Caco-2 (cell line): ENCODE data around the gene GRIPAP1. TPM values are rescaled to one million over a fixed set of nuclear protein-coding genes. Genes with fewer than 3 reads are reported as not detected.

Experiments
- BruUV-seq: library from RNA; stranded (reverse); fragments of 400-500 nt; replicated peaks from 2 replicates; lab custom pipeline; 2021; lab: Mats Ljungman, UMichigan
- CTCF ChIA-PET: fragments of 300-600 bp; sonication (Branson Sonifier 250); formaldehyde crosslinking; loops from one replicate; lab custom pipeline; 2022; ENCODE audit warnings: antibody characterized with exemption; lab: Charles Lee
- POLR2A ChIA-PET: fragments of 300-600 bp; sonication (Branson Sonifier 250); formaldehyde crosslinking; loops from one replicate; lab custom pipeline; 2022; ENCODE audit warnings: antibody characterized with exemption; lab: Charles Lee
- DNase-seq, 2 experiments: peaks; one replicate each; pipeline versions ENCODE4 v3.0.0 to v3.0.0-alpha.2; 2020 to 2022
- H3K27me3 ChIP-seq: replicated peaks from 2 replicates; pipeline ENCODE4 v1.6.0; 2011; ENCODE audit warnings: low read length; ENCODE audit not compliant: control insufficient read depth, insufficient read depth
- H3K36me3 ChIP-seq: 2 replicates; pipeline ENCODE4 v1.5.1; 2011; ENCODE audit warnings: low read length; ENCODE audit not compliant: control insufficient read depth, insufficient read depth
- H3K4me1 ChIP-seq: fragments of 250-450 bp; sonication (Bioruptor Pico); 2 replicates; pipeline ENCODE4 v1.5.1; 2020; ENCODE audit warnings: mild to moderate bottlenecking
- H3K4me3 ChIP-seq: 2 replicates; pipeline ENCODE4 v1.5.1; 2011; ENCODE audit warnings: low read depth, mild to moderate bottlenecking, control low read depth, low read length
- H3K9me3 ChIP-seq: fragments of 250-450 bp; sonication (Bioruptor Pico); 2 replicates; pipeline ENCODE4 v1.5.1; 2020; ENCODE audit warnings: mild to moderate bottlenecking, moderate library complexity
- H3K27ac Mint-ChIP-seq: one replicate; pipeline ENCODE4 v1.8.0; 2022; ENCODE audit warnings: mixed read lengths; ENCODE audit not compliant: unreplicated experiment
- H3K27me3 Mint-ChIP-seq: one replicate; pipeline ENCODE4 v1.8.0; 2022; ENCODE audit warnings: mixed read lengths; ENCODE audit not compliant: insufficient read depth, unreplicated experiment
- H3K36me3 Mint-ChIP-seq: one replicate; pipeline ENCODE4 v1.8.0; 2022; ENCODE audit warnings: mild to moderate bottlenecking, mixed read lengths; ENCODE audit not compliant: insufficient read depth, unreplicated experiment
- H3K4me1 Mint-ChIP-seq: one replicate; pipeline ENCODE4 v1.8.0; 2022; ENCODE audit warnings: low read depth, mixed read lengths; ENCODE audit not compliant: unreplicated experiment
- H3K4me3 Mint-ChIP-seq: one replicate; pipeline ENCODE4 v1.8.0; 2022; ENCODE audit warnings: mild to moderate bottlenecking, moderate library complexity, mixed read lengths; ENCODE audit not compliant: unreplicated experiment
- H3K9me3 Mint-ChIP-seq: one replicate; pipeline ENCODE4 v1.8.0; 2022; ENCODE audit warnings: mixed read lengths; ENCODE audit not compliant: unreplicated experiment
- intact Hi-C: fragments of 100-400 bp; cut with micrococcal nuclease; formaldehyde crosslinking; loops from one replicate; pipeline ENCODE4 v1.10.0; 2022; ENCODE audit not compliant: unreplicated experiment
- total RNA-seq: library from RNA; stranded (reverse); gene quantifications from 2 replicates; pipeline ENCODE4 v1.2.3, GENCODE V29; 2022
- TF ChIP-seq, protein P1 (sequence below), 2 experiments: fragments of 200-600 bp in 1 of 2; IDR thresholded peaks; 1 replicate in 1 of 2; 2 replicates in 1 of 2; pipeline versions ENCODE4 v1.5.1 to v1.8.0; 2011 to 2022; ENCODE audit warnings: antibody characterized with exemption in 1 of 2, control low read depth in 1 of 2, inconsistent platforms in 1 of 2, low read depth in 1 of 2, low read length in 1 of 2, mild to moderate bottlenecking in 1 of 2, moderate library complexity in 1 of 2; ENCODE audit not compliant: insufficient read depth in 1 of 2, severe bottlenecking in 1 of 2, unreplicated experiment in 1 of 2

Gene GRIPAP1
- total RNA-seq, 1 experiment from 2014 or later: 43.6 TPM

- H3K9me3 Mint-ChIP-seq: no peaks in the 10 kb centered on the region
- Histone ChIP-seq H3K4me3 (no peak overlapping the region), H3K36me3 (no peaks in the 10 kb centered on the region; the same call in 1 of the 2 replicates), H3K4me1 (no peaks in the 10 kb centered on the region), H3K27me3 (no peaks in the 10 kb centered on the region), H3K9me3 (no peaks in the 10 kb centered on the region)
- TF ChIP-seq, protein P1, sequence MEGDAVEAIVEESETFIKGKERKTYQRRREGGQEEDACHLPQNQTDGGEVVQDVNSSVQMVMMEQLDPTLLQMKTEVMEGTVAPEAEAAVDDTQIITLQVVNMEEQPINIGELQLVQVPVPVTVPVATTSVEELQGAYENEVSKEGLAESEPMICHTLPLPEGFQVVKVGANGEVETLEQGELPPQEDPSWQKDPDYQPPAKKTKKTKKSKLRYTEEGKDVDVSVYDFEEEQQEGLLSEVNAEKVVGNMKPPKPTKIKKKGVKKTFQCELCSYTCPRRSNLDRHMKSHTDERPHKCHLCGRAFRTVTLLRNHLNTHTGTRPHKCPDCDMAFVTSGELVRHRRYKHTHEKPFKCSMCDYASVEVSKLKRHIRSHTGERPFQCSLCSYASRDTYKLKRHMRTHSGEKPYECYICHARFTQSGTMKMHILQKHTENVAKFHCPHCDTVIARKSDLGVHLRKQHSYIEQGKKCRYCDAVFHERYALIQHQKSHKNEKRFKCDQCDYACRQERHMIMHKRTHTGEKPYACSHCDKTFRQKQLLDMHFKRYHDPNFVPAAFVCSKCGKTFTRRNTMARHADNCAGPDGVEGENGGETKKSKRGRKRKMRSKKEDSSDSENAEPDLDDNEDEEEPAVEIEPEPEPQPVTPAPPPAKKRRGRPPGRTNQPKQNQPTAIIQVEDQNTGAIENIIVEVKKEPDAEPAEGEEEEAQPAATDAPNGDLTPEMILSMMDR (IDR thresholded peaks at IDR 0.05; ENCODE audit: insufficient read depth in 1 of 2, low read depth in 1 of 2, low read length in 1 of 2, severe bottlenecking in 1 of 2, unreplicated experiment in 1 of 2): no peak
- H3K27ac Mint-ChIP-seq: no peak overlapping the region
- CTCF ChIA-PET: no interaction called here
- POLR2A ChIA-PET: no interaction called here
- no TSS peak for BruUV-seq
- intact Hi-C loops: no loop called here
- no peak for DNase-seq
- no peaks in the 10 kb centered on the region for H3K4me1 Mint-ChIP-seq
- no peak overlapping the region for H3K4me3 Mint-ChIP-seq
- peaks cover 18% of the 10 kb centered on the region for H3K36me3 Mint-ChIP-seq
- no peaks in the 10 kb centered on the region for H3K27me3 Mint-ChIP-seq
These were observed 64.8 kb downstream of the GRIPAP1 start for GRCh38 chrX:48937054-48937907.

GRCh38 chrX:48936429-48937053, 65.5 kb downstream of the GRIPAP1 start:
- ChIA-PET CTCF (no interaction called here), POLR2A (no interaction called here)
- Histone ChIP-seq H3K9me3 (no peaks in the 10 kb centered on the region), H3K36me3 (no peaks in the 10 kb centered on the region; the same call in 1 of the 2 replicates), H3K27me3 (no peaks in the 10 kb centered on the region), H3K4me3 (no peak overlapping the region), H3K4me1 (no peaks in the 10 kb centered on the region)
- intact Hi-C loops: no loop called here
- no TSS peak for BruUV-seq
- Mint-ChIP-seq H3K4me3 (no peak overlapping the region), H3K9me3 (no peaks in the 10 kb centered on the region), H3K36me3 (peaks cover 23% of the 10 kb centered on the region), H3K27me3 (no peaks in the 10 kb centered on the region), H3K4me1 (no peaks in the 10 kb centered on the region), H3K27ac (no peak overlapping the region)
- TF ChIP-seq, protein P1 (IDR thresholded peaks at IDR 0.05; ENCODE audit: insufficient read depth in 1 of 2, low read depth in 1 of 2, low read length in 1 of 2, severe bottlenecking in 1 of 2, unreplicated experiment in 1 of 2): no peak
- no peak for DNase-seq

DNA sequence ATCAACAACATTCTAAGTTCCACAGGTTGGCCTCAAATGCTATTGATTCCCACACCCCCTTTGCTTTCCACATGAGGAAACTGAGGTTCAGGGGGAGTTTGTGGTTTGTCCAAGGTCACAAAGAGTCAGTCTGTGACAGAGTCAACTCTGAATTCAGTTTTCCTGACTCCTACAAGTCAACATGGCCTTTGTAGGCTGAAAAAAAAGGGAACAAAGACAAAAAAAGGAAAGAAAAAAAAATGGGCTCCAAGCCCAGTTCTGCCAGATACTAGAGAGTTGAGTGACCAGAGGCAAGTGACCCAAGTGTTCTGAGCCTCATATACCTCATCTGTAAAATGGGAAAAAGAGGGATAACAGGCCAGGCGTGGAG, 66.8 kb downstream of the GRIPAP1 start:
- Histone ChIP-seq H3K36me3 (no peaks in the 10 kb centered on the region; the same call in 1 of the 2 replicates), H3K27me3 (no peaks in the 10 kb centered on the region), H3K4me3 (no peak overlapping the region), H3K4me1 (no peaks in the 10 kb centered on the region), H3K9me3 (no peaks in the 10 kb centered on the region)
- no peaks in the 10 kb centered on the region for H3K4me1 Mint-ChIP-seq
- CTCF ChIA-PET: no interaction called here
- intact Hi-C loops: no loop called here
- peaks cover 35% of the 10 kb centered on the region for H3K36me3 Mint-ChIP-seq
- H3K27me3 Mint-ChIP-seq: no peaks in the 10 kb centered on the region
- H3K9me3 Mint-ChIP-seq: no peaks in the 10 kb centered on the region
- no peak for DNase-seq
- TF ChIP-seq, protein P1 (IDR thresholded peaks at IDR 0.05; ENCODE audit: insufficient read depth in 1 of 2, low read depth in 1 of 2, low read length in 1 of 2, severe bottlenecking in 1 of 2, unreplicated experiment in 1 of 2): no peak
- no peak overlapping the region for H3K4me3 Mint-ChIP-seq
- POLR2A ChIA-PET: no interaction called here
- no TSS peak for BruUV-seq
- H3K27ac Mint-ChIP-seq: no peak overlapping the region
